Common myeloid progenitor, CD34-positive (primary cell): ENCODE measurements around the gene OR2T10.

Experiments
- CTCF ChIA-PET: fragments of 350-600 bp; sonication (Branson Sonifier 250); formaldehyde crosslinking; loops from one replicate; lab custom pipeline; 2021; ENCODE audit warnings: antibody characterized with exemption; lab: Charles Lee
- POLR2A ChIA-PET: fragments of 350-600 bp; sonication (Branson Sonifier 250); formaldehyde crosslinking; loops from one replicate; lab custom pipeline; 2021; ENCODE audit warnings: antibody characterized with exemption; lab: Charles Lee
- DNase-seq, 3 donors: peaks; one replicate each; pipeline versions ENCODE4 v3.0.0 to v3.0.0-alpha.2; 2013
- H3K27ac ChIP-seq, 2 experiments: 1 replicate in 1 of 2; 2 replicates in 1 of 2; pipeline ENCODE4 v1.7.0; 2013; ENCODE audit warnings: inconsistent platforms in 2 of 2, low read length in 2 of 2, mild to moderate bottlenecking in 2 of 2, low read depth in 1 of 2, moderate library complexity in 1 of 2; ENCODE audit not compliant: severe bottlenecking in 2 of 2, insufficient read depth in 1 of 2, poor library complexity in 1 of 2
- H3K27me3 ChIP-seq, 5 experiments: replicated peaks in 2 of 5; 1 replicate in 3 of 5; 2 replicates in 2 of 5; pipeline versions ENCODE4 v1.6.1 to v1.7.0; 2013; ENCODE audit warnings: low read length in 4 of 5, mild to moderate bottlenecking in 2 of 5, moderate library complexity in 2 of 5, inconsistent platforms in 1 of 5; ENCODE audit not compliant: insufficient read depth in 5 of 5, control insufficient read depth in 4 of 5
- H3K36me3 ChIP-seq, 4 experiments: 1 replicate in 2 of 4; 2 replicates in 2 of 4; pipeline versions ENCODE4 v1.6.1 to v1.7.0; 2013; ENCODE audit warnings: low read length in 3 of 4, control low read depth in 1 of 4, mild to moderate bottlenecking in 1 of 4; ENCODE audit not compliant: control insufficient read depth in 4 of 4, insufficient read depth in 4 of 4
- H3K4me1 ChIP-seq, 4 experiments: 1 replicate in 3 of 4; 2 replicates in 1 of 4; pipeline versions ENCODE4 v1.6.1 to v1.7.1; 2013; ENCODE audit warnings: low read length in 3 of 4, mild to moderate bottlenecking in 3 of 4, control low read depth in 1 of 4, inconsistent platforms in 1 of 4, moderate library complexity in 1 of 4; ENCODE audit not compliant: control insufficient read depth in 4 of 4, insufficient read depth in 4 of 4; ENCODE audit errors: control extremely low read depth in 1 of 4
- H3K4me3 ChIP-seq, 7 experiments: 1 replicate in 4 of 7; 2 replicates in 3 of 7; pipeline versions ENCODE4 v1.5.1 to v1.7.0; 2013; ENCODE audit warnings: mild to moderate bottlenecking in 7 of 7, low read length in 6 of 7, moderate library complexity in 6 of 7, inconsistent platforms in 2 of 7, low read depth in 2 of 7, control low read depth in 1 of 7; ENCODE audit not compliant: insufficient read depth in 4 of 7, control insufficient read depth in 1 of 7; ENCODE audit errors: extremely low read depth in 1 of 7
- H3K9me3 ChIP-seq, 5 experiments: 1 replicate in 4 of 5; 2 replicates in 1 of 5; pipeline versions ENCODE4 v1.6.1 to v1.7.1; 2013; ENCODE audit warnings: low read length in 4 of 5, mild to moderate bottlenecking in 2 of 5, inconsistent platforms in 1 of 5, low read depth in 1 of 5, moderate library complexity in 1 of 5; ENCODE audit not compliant: control insufficient read depth in 4 of 5, insufficient read depth in 2 of 5; ENCODE audit errors: control extremely low read depth in 1 of 5
- WGBS: methylation state at CpG from one replicate; pipeline ENCODE4 v1.1.5; 2013; ENCODE audit not compliant: insufficient coverage; 5-methylcytosine and 5-hydroxymethylcytosine counted together

OR2T10 gene

DNA sequence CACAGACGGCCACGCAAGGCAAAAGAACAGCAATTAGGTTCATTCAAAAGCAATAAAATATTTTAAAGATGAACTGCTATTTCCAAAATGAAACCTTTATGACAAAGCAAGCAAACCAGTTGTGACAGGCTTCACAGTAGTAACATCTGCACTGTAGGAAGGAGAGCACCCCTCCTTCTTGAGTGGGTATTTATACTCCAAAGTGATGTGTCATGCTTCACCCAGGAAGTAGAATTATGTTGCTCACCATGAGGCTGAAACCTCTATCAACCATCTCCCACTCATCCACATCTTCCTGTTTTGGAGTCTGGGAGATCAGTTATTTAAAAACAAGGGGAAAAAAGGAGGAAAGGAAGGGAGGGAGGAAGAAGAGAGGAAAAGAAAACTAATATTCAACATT, 885 bp downstream of the OR2T10 start:
- H3K36me3 ChIP-seq = no peaks in the 10 kb centered on the region
- H3K27me3 ChIP-seq = no peaks in the 10 kb centered on the region
- no peak overlapping the region for H3K27ac ChIP-seq
- H3K4me3 ChIP-seq = no peak overlapping the region
- POLR2A ChIA-PET = no interaction called here
- no peaks in the 10 kb centered on the region for H3K9me3 ChIP-seq
- WGBS = 85% methylated on average over 2 of the region's 2 CpGs
- CTCF ChIA-PET = interaction anchor here (0.7 kb wide), 1 partner anchor 217 kb away, joined by 3 read pairs; no protein-coding TSS in a partner anchor
- H3K4me1 ChIP-seq = peaks cover 0 to 3% (median under 1%) of the 10 kb centered on the region in 4 experiments
- peak in 1 of 3 donors; percentile 10 for DNase-seq

DNA sequence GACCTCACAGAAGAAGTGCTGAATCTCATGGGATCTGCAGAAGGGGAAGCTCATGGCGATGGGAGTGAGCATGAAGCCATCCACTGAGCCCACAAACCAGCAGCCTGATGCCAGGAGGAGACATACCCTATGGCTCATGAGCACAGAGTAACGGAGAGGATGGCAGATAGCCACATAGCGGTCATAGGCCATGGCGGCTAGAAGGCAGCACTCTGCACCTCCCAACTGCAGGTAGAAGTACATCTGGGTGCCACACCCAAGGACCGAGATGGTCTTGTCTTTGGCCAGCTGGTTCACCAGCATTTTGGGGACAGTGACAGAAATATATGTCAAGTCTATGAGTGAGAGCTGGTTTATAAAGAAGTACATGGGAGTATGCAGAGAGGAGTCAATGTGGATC, 4.3 kb downstream of the OR2T10 start:
- Histone ChIP-seq H3K27me3 (no peaks in the 10 kb centered on the region), H3K27ac (no peak overlapping the region), H3K4me1 (peaks cover 0 to 3% (median 0%) of the 10 kb centered on the region in 4 experiments), H3K9me3 (no peaks in the 10 kb centered on the region), H3K4me3 (no peak overlapping the region), H3K36me3 (no peaks in the 10 kb centered on the region)
- POLR2A ChIA-PET = no interaction called here
- no peak for DNase-seq
- CTCF ChIA-PET = no interaction called here
- 100% methylated on average over 4 of the region's 5 CpGs for WGBS

GRCh38 chr1:248592655-248593054, 4.8 kb downstream of the OR2T10 start:
- no peaks in the 10 kb centered on the region for H3K36me3 ChIP-seq
- no peaks in the 10 kb centered on the region for H3K27me3 ChIP-seq
- peaks cover 0 to 3% (median 0%) of the 10 kb centered on the region in 4 experiments for H3K4me1 ChIP-seq
- CTCF ChIA-PET = no interaction called here
- H3K9me3 ChIP-seq = no peaks in the 10 kb centered on the region
- POLR2A ChIA-PET = no interaction called here
- no peak for DNase-seq
- no peak overlapping the region for H3K4me3 ChIP-seq
- no CpG with 5 or more reads among the region's 1 CpG for WGBS
- no peak overlapping the region for H3K27ac ChIP-seq

DNA sequence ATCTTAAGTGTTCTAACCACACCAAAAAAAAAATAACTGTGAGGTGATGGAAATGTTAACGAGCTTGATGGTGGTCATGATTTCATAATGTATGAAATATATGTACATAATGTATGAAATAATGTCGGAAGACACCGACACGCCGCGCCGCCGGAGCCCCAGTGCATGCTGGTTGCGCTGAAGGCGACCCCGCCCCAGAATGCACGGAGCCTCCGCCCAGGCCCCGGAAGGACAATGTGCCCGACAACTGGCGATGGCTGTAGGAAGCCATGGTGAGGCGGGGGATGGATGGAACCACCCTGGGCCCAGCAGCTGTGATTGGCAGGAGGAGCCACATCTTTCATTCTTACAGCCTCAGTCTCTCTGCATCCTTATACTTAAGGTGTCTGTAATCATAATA, 7.4 kb downstream of the OR2T10 start:
- DNase-seq = no peak
- Histone ChIP-seq H3K27ac (no peak overlapping the region), H3K27me3 (no peaks in the 10 kb centered on the region), H3K4me1 (no peaks in the 10 kb centered on the region), H3K36me3 (no peaks in the 10 kb centered on the region), H3K9me3 (no peaks in the 10 kb centered on the region), H3K4me3 (no peak overlapping the region)
- ChIA-PET CTCF (no interaction called here), POLR2A (no interaction called here)
- WGBS = 93% methylated on average over 13 of the region's 17 CpGs

DNA sequence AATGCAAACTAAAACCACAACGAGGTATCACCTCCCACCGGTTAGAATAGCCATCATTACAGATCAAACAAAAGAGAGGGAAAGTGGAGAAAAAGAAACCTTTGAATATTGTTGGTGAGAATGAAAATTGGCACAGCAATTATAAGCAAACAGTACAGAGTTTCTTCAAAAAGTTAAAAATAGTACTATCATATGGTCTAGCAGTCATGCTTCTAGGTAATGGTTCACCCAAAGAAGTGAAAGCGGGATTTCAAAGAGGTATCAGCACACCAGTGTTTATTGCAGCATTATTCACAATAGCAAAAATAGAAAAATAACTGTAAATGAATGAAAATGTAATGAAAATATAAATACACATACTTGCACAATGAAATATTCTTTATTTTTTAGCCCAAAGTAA, 8.2 kb downstream of the OR2T10 start:
- ChIA-PET CTCF (no interaction called here), POLR2A (no interaction called here)
- Histone ChIP-seq H3K4me1 (no peaks in the 10 kb centered on the region), H3K27ac (no peak overlapping the region), H3K27me3 (no peaks in the 10 kb centered on the region), H3K36me3 (no peaks in the 10 kb centered on the region), H3K4me3 (no peak overlapping the region), H3K9me3 (no peaks in the 10 kb centered on the region)
- DNase-seq = no peak
- WGBS = no CpG with 5 or more reads among the region's 3 CpGs

DNA sequence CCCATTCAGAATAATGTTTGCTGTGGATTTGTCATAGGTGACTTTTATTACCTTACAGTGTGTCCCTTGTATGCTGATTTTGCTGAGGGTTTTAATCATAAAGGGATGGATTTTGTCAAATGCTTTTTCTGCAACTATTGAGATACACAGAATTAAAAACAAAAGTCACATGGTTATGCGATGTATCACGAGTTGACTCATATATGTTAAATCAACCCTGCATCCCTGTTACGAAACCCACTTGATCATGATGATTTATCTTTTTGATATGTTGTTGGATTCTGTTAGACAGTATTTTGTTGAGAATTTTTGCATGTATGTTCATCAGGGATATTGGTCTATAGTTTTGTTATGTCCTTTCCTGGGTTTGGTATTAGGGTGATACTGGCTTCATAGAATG, 12.2 kb downstream of the OR2T10 start:
- Histone ChIP-seq H3K27me3 (no peaks in the 10 kb centered on the region), H3K9me3 (no peaks in the 10 kb centered on the region), H3K4me3 (no peak overlapping the region), H3K4me1 (no peaks in the 10 kb centered on the region), H3K27ac (no peak overlapping the region), H3K36me3 (no peaks in the 10 kb centered on the region)
- 100% methylated on average over 2 of the region's 3 CpGs for WGBS
- CTCF ChIA-PET = no interaction called here
- POLR2A ChIA-PET = no interaction called here
- no peak for DNase-seq

DNA sequence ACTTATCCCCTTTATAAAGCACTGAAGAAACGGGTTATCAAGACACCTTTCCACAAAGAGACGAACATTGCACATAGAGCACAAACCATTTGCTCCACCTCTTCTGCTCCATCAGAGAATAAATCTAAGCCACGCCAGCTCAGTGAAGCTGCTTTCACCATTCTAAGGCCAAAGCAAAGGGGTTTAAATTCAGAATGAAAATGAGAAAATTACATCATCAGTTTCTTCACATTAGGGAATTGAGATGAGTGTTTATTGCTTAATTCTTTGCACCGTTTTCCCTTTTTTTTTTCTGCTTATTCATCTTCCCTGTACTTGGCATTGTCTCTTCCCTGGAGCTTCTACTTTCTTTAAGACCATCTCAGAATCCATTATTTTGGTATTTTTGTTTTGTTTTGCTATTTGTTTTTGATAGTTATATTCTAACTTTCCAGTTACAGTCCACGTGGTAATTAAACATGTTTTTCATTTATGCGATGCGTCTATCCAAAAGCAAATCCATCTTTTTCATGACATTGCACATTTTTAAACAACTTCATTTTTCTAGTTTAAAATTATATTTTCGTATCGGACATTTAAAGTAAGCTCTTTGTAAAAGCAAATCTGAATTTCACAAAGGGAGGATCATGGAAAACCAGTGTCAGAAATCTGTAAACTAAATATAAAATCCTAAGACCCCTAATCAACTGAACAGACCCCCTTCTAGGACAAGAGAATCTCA, 21.1 kb downstream of the OR2T10 start:
- 100% methylated on average over 4 of the region's 9 CpGs for WGBS

More for the DNA sequence above, 21.1 kb downstream of the OR2T10 start:
- Histone ChIP-seq H3K27ac (no peak overlapping the region), H3K36me3 (no peaks in the 10 kb centered on the region), H3K4me3 (no peak overlapping the region), H3K4me1 (no peaks in the 10 kb centered on the region), H3K9me3 (peaks cover 0 to 1% (median 0%) of the 10 kb centered on the region in 5 experiments), H3K27me3 (no peaks in the 10 kb centered on the region)
- CTCF ChIA-PET = no interaction called here
- POLR2A ChIA-PET = no interaction called here
- no peak for DNase-seq
